HuH-7.5 (cell line): ENCODE results near the gene SYT14.
"Not testable (repeated sequence)": the region's sequence is repeated elsewhere in the genome, so short reads cannot be mapped to it uniquely, and the experiment has no call there.

ENCODE experiments used
- DNase-seq: peaks from one replicate; pipeline ENCODE4 v3.0.0; 2011; ENCODE audit warnings: low spot score

The SYT14 gene

GRCh38 chr1:210123383-210123782 lies 185.4 kb downstream of the SYT14 start:
- DNase-seq = no peak

- DNase-seq = no peak
These were observed 186.0 kb downstream of the SYT14 start for GRCh38 chr1:210123924-210124589.

DNA sequence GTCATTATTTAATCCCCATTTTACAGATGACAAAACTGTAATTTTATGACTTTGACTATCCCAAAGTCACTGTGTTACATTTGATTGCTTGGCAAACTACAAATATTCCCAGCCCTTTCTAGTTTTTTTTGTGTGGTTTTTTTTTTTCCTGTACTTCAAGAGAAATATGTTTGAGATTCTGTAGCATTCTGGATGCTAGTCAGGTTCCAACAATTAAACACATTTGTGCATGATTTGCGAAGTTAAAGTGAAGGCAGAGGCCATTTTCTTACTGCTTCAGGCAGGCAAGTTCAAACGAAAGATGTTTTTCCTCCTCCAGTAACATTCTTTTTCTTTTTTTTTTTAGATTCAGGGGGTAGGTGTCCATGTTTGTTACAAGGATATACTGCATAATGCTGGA lies 186.7 kb downstream of the SYT14 start:
- no peak for DNase-seq

DNA sequence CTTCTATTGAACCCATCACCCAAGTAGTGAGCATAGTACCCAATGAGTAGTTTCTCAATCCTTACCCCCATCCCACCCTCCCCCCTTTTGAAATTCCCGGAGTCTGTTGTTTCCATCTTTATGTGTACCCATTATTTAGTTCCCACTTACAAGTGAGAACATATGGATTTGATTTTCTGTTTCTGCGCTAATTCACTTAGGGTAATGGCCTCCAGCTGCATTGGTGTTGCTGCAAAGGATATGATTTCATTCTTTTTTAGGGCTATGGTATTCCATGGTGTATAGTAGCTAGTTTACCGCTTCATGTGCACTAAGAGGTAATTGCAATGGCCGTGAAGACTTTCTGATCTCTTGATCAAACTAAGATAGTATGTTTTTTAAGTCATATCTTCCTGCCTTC lies 187.1 kb downstream of the SYT14 start:
- no peak for DNase-seq

DNA sequence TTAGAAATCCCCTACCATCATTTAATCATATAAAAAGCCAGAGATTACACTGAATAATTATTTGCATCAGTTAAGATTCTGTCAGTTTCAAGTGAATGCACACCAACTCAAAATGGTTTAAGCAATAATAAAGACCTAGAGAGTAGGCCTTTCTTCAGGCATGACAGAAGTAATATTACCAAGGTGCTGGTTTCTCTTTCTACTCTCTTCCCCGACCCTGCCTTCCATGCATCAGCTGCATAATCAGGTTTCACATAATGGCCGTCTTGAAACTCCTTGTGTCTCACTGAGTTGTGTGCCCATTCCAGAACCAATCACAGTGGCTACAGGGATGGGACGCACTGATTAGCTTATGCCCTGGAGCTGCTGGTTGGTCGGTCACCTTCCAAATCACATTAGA lies 191.1 kb downstream of the SYT14 start:
- no peak for DNase-seq

DNA sequence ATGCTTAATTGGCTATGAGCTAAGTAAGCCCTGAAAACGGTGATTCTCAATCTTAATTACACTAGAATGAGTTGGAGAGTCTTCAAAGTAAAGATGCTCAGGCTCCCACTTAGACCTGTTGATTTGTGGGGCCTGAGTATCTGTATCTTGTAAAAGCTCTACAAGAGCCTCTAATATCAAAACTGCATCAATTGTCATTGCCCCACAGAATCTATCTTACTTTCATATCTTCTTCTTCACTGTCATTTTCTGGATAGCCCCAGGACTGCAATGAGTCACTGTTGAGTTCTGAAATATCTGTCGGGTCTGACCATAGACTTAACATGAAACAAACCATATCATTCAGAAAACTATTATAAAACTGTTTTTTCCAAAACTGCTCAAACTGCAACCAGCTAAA lies 191.7 kb downstream of the SYT14 start:
- no peak for DNase-seq

DNA sequence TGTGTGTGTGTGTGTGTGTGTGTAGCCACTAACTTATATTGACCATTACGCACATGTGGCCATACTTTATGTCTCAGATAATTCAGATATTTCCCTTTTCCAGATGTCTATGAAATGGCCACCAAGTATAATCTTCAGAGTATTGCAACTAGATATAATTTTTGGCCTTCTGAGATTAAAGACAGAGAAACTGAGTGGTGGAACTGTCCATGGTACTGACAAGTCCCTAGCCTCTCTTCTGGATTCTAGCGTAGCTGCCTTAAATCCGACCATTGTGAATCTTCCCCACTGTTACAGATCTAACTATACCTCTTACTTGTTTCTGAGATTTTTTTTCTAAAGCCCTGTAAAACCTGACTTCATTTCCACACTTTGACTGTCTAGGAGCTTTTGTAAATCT lies 194.6 kb downstream of the SYT14 start:
- DNase-seq = no peak

DNA sequence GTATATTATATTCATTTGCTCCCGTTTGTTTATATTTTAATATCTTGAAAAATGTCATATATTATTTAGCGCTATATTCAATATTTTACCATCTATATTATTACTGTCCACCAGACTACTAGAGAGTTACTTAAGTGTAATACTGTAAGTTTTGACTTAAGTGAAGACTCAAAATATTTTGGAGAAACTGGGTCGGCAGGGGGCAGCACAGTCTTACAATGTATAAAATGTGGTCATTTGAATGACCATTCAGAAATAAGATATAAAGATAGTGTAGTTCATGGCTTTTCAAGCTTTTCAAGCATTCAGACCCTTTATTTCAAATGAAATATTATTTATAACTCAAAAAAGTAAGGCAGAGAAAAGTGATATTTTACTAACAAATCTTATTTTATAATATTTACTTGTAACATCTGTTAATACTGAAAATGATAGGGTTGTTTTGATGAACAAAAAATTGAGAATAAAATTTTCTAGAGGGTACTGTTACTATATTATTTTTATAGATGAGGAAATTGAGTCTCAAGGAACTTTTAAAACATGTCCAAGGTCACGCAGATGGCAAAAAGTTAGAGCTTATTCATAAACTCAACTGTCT lies 205.5 kb downstream of the SYT14 start:
- no peak for DNase-seq

- DNase-seq = no peak
These were observed 206.7 kb downstream of the SYT14 start for GRCh38 chr1:210144736-210145135.

GRCh38 chr1:210151052-210151672 lies 213.1 kb downstream of the SYT14 start:
- DNase-seq = no peak

GRCh38 chr1:210159211-210159610 lies 221.2 kb downstream of the SYT14 start:
- DNase-seq = no peak

DNA sequence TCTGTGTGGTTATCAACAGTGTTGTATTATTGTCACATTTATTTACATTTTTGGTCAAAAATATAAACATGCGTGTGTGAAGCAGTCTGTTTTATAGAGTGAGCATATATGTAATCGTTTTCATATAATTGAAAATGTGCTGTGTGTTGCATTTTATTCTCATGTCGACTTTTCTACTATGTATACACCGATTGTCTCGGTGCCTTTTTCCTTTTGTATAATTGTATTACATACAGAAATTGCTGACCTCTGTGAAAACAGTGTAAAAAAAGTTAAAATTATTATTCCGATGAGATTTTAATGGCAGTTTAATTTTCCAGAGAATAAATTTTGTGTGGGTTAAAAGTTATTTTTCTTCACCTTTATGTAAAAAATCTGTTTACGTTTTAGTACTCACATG lies 232.2 kb downstream of the SYT14 start:
- DNase-seq = no peak

GRCh38 chr1:210174133-210174532 lies 236.1 kb downstream of the SYT14 start:
- DNase-seq = no peak

DNA sequence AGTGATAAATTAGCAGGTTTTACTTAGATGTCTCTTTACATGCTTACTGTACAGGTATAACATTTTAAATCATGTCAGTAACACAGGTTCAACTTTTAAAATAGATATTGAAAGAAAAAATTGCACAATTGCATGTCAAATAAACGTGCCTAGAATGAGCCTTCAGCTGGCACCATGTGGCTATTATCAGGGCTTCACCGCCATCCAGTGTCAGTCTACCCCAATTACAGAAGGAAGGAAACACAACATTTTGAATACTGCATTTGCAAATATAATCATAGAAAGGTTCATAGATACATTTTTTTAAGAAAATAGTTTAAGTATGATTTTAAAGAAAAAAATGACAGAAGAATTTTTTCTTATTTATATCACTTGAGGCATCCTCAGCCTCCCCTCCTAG lies 247.0 kb downstream of the SYT14 start:
- DNase-seq = no peak

- not testable (repeated sequence) for DNase-seq
These were observed 250.0 kb downstream of the SYT14 start for GRCh38 chr1:210187849-210188606.

GRCh38 chr1:210189426-210189825 lies 251.4 kb downstream of the SYT14 start:
- DNase-seq = no peak

- no peak for DNase-seq
These were observed 257.7 kb downstream of the SYT14 start for GRCh38 chr1:210195635-210196160.

DNA sequence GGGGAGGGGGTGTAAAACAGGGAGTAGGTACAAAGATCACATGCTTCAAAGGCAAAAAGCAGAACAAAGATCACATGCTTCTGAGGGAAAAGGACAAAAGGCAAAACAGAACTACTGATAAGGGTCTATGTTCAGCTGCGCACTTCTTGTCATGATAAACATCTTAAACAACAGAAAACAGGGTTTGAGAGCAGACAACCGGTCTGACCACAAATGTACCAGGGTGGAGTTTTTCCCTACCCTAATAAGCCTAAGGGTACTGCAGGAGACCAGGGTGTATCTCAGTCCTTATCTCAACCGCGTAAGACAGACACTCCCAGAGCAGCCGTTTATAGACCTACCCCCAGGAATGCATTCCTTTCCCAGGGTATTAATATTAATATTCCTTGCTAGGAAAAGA lies 258.2 kb downstream of the SYT14 start:
- not testable (repeated sequence) for DNase-seq

DNA sequence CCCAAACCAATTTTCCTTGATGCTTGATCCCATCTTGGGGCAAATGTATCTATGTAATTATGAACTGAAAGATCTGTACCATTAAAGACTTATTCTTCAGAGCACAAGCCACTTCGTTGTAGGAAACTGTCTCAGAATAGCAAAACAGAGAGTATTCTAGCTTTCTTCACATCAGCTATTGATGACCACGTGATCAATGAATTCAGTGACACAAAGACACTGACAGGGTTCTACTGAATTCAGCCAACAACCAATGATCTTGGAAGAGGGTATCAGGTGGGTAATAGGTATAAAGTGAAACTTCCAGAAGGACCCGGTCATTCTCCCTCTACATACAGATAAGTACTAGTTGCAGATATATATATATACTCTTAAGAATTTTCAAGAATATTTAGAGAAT lies 260.8 kb downstream of the SYT14 start:
- no peak for DNase-seq

DNA sequence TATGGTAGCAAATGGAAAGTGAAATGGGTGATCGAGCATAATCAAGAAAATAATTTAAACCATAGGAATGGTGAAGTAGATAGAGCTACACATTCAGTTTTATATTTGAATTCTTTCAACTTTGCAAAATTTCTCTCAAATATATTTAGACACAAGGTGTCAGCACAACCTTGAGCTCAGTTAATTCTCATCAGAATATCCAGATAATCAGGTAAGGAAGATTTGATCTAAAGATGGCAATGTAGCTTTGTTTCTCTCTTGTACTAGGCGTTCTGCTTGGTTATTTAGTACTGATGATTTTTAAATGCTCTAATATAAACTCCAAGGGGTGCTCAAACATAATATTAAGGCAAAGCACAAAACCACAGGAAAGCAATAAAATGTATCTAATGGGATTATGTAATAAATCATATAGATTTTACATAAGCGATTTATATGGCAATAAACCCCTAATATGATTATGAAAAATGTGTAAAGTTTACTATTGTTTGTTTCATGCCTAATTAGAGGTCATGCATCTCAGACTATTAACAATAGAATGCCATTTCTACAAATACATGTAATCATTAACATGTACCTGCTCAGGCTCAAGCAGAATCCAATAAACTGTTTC lies 262.2 kb downstream of the SYT14 start:
- no peak for DNase-seq

- no peak for DNase-seq
These were observed 263.7 kb downstream of the SYT14 start for GRCh38 chr1:210201681-210202080.
